Measurements from ENCODE around the gene PPP1R3A. TPM values are rescaled to one million over a fixed set of nuclear protein-coding genes. Genes with fewer than 3 reads are reported as not detected.

The PPP1R3A gene
- total and polyA plus RNA-seq, 11 donors: 17.2 to 156 (median 109) TPM

DNA sequence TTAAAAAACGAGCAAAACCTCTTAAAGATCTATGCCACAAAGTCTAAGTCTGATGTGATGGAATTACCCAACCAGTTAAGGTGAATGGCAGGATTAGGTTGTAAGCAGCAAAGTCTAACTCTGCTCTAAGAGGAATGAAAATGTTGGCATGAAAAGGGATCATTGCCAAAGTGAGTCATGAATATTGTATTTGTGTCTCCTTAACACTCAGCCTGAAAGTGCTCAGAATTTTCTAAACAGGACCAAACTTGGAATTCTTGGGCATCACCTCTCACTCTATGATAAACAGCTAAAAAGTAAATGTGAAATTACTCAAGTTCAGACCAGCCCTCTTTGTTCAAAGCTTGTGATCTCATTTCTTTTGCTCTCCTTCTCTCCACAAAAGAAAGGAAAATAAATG, 27.0 kb downstream of the PPP1R3A start:
- peak in 3 of 4 donors; percentile 41 to 47 (median 45) for ATAC-seq
- no peak for TF ChIP-seq CTCF (IDR thresholded peaks at IDR 0.05)
- TF ChIP-seq POLR2A (IDR thresholded peaks at IDR 0.05): no peak
- 28 to 58% (median 44%) methylated on average over 1 of the region's 1 CpG for WGBS, 4 donors
- H3K27ac ChIP-seq: peak overlapping the region in 6 of 12 donors; percentile 17 to 70 (median 37)
- peaks cover 0 to 7% (median 0%) of the 10 kb centered on the region in 12 donors for H3K4me1 ChIP-seq
- no peaks in the 10 kb centered on the region for H3K27me3 ChIP-seq
- H3K9me3 ChIP-seq: no peaks in the 10 kb centered on the region
- intact Hi-C loops (cut with DNase I): no loop called here
- no peaks in the 10 kb centered on the region for H3K36me3 ChIP-seq
- DNase-seq: no peak
- no peak overlapping the region for H3K4me3 ChIP-seq

- Histone ChIP-seq H3K27ac (no peak overlapping the region), H3K36me3 (no peaks in the 10 kb centered on the region), H3K4me1 (peaks cover 0 to 7% (median 0%) of the 10 kb centered on the region in 12 donors), H3K9me3 (peaks cover 0 to 4% (median 0%) of the 10 kb centered on the region in 12 donors), H3K27me3 (no peaks in the 10 kb centered on the region), H3K4me3 (no peak overlapping the region)
- DNase-seq (no peak), ATAC-seq (no peak)
- 76 to 85% (median 82%) methylated on average over 2 of the region's 2 CpGs for WGBS, 4 donors
- intact Hi-C loops (cut with DNase I): no loop called here
- TF ChIP-seq POLR2A (IDR thresholded peaks at IDR 0.05): no peak
- no peak for TF ChIP-seq CTCF (IDR thresholded peaks at IDR 0.05)
Observed at GRCh38 chr7:113891031-113891350, 27.8 kb downstream of the PPP1R3A start.

DNA sequence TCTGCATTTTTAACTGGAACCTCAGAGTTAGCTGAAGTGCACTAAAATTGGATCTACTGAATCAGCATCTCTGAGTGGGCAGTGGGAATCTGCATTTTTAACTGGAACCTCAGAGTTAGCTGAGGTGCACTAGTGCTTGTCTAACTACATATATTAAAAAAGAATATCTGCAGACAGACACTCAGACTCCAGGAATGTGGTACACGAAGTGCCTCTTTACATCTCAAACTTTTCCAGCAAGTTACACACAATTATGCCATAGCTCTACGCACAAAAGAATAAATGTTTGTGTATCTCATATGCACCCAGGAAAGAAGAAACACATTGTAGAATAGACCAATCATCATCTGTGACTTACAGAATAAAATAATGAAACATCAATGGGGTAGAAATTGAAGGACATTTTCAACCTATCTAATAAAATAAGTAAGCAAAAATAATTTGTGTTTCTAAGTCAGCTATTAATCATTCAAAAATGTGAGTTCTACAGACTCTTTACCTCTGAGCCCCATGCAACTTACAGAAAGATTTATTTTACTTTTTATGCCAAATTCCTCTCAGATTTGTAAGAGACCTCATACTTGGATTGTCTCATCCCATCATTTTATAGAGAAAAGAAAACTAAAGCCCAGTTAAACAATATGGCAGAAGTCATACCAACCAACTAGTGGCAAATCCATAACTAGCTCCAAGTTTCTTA, 28.3 kb downstream of the PPP1R3A start:
- ATAC-seq: no peak
- no peak for TF ChIP-seq CTCF (IDR thresholded peaks at IDR 0.05)
- no peak for TF ChIP-seq POLR2A (IDR thresholded peaks at IDR 0.05)
- H3K27ac ChIP-seq: no peak overlapping the region

DNA sequence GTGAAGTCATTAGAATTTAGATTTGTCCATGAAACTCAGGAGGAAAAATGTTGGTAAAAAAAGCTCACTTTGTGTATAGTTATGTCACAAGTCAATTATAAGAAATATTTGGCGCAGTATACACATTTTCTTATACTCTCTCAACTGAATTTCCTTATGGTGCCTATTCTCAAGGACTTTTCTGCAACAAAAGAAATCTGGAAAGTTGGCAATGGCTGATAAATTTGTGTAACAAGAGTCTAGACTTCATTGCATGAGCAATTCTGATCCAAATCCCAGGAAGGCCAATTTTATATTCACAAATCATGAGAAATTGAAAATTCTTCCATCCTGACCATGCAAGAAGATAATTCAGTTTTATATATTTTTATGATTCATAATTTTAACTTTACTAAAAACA, 35.7 kb downstream of the PPP1R3A start:
- ATAC-seq: no peak
- H3K36me3 ChIP-seq: peaks cover 0 to 8% (median 0%) of the 10 kb centered on the region in 9 donors
- intact Hi-C loops (cut with DNase I): no loop called here
- H3K4me1 ChIP-seq: peaks cover 0 to 12% (median 0%) of the 10 kb centered on the region in 12 donors
- peaks cover 0 to 10% (median 0%) of the 10 kb centered on the region in 12 donors for H3K9me3 ChIP-seq
- WGBS, 4 donors: 89 to 96% (median 92%) methylated on average over 1 of the region's 1 CpG
- no peak overlapping the region for H3K27ac ChIP-seq
- H3K4me3 ChIP-seq: no peak overlapping the region
- no peak for DNase-seq
- TF ChIP-seq POLR2A (IDR thresholded peaks at IDR 0.05) (no peak), CTCF (IDR thresholded peaks at IDR 0.05) (no peak)
- H3K27me3 ChIP-seq: no peaks in the 10 kb centered on the region

More for the DNA sequence above, 28.3 kb downstream of the PPP1R3A start:
- DNase-seq: no peak
- H3K9me3 ChIP-seq: peaks cover 0 to 4% (median 0%) of the 10 kb centered on the region in 12 donors
- WGBS, 4 donors: 64 to 78% (median 67%) methylated on average over 2 of the region's 2 CpGs
- no peak overlapping the region for H3K4me3 ChIP-seq
- peaks cover 0 to 7% (median 0%) of the 10 kb centered on the region in 12 donors for H3K4me1 ChIP-seq
- H3K27me3 ChIP-seq: no peaks in the 10 kb centered on the region
- no peaks in the 10 kb centered on the region for H3K36me3 ChIP-seq
- intact Hi-C loops (cut with DNase I): no loop called here

Measured in heart left ventricle (tissue), 16 donors.